ENCODE results near the gene JAM3.
"Not testable (repeated sequence)": the region's sequence is repeated elsewhere in the genome, so short reads cannot be mapped to it uniquely, and the experiment has no call there.

JAM3 gene

DNA sequence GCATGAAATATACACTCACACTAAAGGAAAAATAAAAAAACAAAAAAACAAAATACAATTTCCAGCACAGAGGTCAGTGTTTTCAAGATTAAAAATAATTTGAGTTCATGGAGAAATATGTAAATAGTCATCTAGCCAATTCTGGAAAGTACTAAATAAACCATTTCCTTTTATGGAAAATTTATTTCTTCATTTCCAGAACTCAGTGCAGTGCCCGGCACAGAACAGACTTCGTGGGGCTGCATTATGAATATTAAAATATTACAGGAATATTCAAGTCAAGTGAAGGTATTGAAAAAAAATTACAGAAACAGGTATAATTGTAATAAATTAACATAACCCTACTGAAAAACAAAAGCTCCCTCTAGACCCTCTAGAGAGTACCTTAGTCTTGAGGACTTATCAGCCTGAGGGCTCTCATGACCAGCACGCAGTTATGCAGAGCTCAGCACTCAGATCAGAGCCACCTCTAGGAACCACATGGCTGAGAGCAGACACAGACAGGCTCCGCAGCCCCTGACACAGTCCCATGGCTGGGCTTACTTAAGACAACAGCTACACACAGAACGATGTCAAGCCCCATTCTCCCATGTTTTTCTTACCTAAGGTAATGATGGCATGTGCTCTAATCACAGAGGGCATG lies 109.3 kb downstream of the JAM3 start:
- no peak for DNase-seq (ENCODE audit: low read depth in 1 of 2, low spot score in 1 of 2)
- Histone ChIP-seq H3K27me3 (ENCODE audit: insufficient read depth, poor library complexity, severe bottlenecking) (no peaks in the 10 kb centered on the region), H3K4me3 (replicated peaks; ENCODE audit: insufficient read depth, low read length) (no peak overlapping the region), H3K27ac (replicated peaks) (no peak overlapping the region)
- TF ChIP-seq POLR2AphosphoS5 (IDR thresholded peaks at IDR 0.05; ENCODE audit: low read depth) = no peak

DNA sequence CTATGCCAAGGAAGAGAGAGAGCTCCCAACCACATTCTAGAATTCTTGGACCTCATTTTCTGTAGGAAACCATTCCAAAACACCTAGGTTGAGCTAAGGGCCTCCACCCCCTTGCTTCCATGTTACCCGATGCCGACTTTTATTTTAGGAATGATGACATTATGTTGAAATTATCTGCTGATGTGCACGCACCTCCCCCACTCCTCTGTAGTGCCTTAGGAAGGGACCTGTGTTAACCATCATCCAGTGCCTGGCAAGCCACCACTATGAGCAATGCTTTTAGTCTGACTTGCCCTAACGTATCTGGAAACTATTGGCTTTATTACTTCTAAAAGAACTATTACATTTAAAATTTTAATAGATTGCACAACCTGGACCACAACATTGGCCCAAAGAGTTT lies 112.8 kb downstream of the JAM3 start:
- no peak for DNase-seq (ENCODE audit: low read depth in 1 of 2, low spot score in 1 of 2)
- no peak overlapping the region for H3K4me3 ChIP-seq (replicated peaks; ENCODE audit: insufficient read depth, low read length)
- no peaks in the 10 kb centered on the region for H3K27me3 ChIP-seq (ENCODE audit: insufficient read depth, poor library complexity, severe bottlenecking)
- H3K27ac ChIP-seq (replicated peaks) = no peak overlapping the region
- TF ChIP-seq POLR2AphosphoS5 (IDR thresholded peaks at IDR 0.05; ENCODE audit: low read depth) (no peak), CTCF (IDR thresholded peaks at IDR 0.05; ENCODE audit: insufficient read depth, low read length) (no peak), REST (IDR thresholded peaks at IDR 0.05; ENCODE audit: insufficient replicate concordance, low read depth) (no peak), GABPA (IDR thresholded peaks at IDR 0.05; ENCODE audit: low read depth) (no peak), SPI1 (IDR thresholded peaks at IDR 0.05; ENCODE audit: borderline replicate concordance, low read depth) (no peak)

- not testable (repeated sequence) for H3K27ac ChIP-seq (replicated peaks); H3K27me3 ChIP-seq (ENCODE audit: insufficient read depth, poor library complexity, severe bottlenecking); DNase-seq (ENCODE audit: low read depth in 1 of 2, low spot score in 1 of 2); H3K4me3 ChIP-seq (replicated peaks; ENCODE audit: insufficient read depth, low read length)
Observed at GRCh38 chr11:134188092-134188491, 119.2 kb downstream of the JAM3 start.

DNA sequence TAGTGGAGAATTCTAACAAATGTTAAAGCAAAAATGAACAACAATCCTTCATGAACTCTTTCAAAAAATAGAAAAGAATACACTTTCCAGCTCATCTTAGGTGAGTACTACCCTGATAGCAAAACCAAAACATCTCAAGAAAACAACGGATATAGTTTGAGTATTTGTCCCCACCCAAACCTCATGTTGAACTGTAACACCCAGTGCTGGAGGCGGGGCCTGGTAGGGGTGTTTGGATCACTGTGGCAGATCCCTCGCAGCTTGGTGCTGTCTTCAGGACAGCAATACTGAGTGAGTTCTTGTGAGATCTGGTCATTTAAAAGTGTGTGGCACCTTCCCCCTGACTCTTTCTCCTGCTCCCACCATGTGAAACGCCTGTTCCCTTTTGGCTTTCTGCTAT lies 127.9 kb downstream of the JAM3 start:
- TF ChIP-seq POLR2AphosphoS5 (IDR thresholded peaks at IDR 0.05; ENCODE audit: low read depth) = no peak
- Histone ChIP-seq H3K4me3 (replicated peaks; ENCODE audit: insufficient read depth, low read length) (no peak overlapping the region), H3K27ac (replicated peaks) (no peak overlapping the region), H3K27me3 (ENCODE audit: insufficient read depth, poor library complexity, severe bottlenecking) (no peaks in the 10 kb centered on the region)
- DNase-seq (ENCODE audit: low read depth in 1 of 2, low spot score in 1 of 2) = no peak

- Histone ChIP-seq H3K27me3 (ENCODE audit: insufficient read depth, poor library complexity, severe bottlenecking) (no peaks in the 10 kb centered on the region), H3K27ac (replicated peaks) (no peak overlapping the region), H3K4me3 (replicated peaks; ENCODE audit: insufficient read depth, low read length) (no peak overlapping the region)
- DNase-seq (ENCODE audit: low read depth in 1 of 2, low spot score in 1 of 2) = no peak
- TF ChIP-seq GABPA (IDR thresholded peaks at IDR 0.05; ENCODE audit: low read depth) (no peak), CTCF (IDR thresholded peaks at IDR 0.05; ENCODE audit: insufficient read depth, low read length) (no peak), REST (IDR thresholded peaks at IDR 0.05; ENCODE audit: insufficient replicate concordance, low read depth) (no peak), SPI1 (IDR thresholded peaks at IDR 0.05; ENCODE audit: borderline replicate concordance, low read depth) (no peak), POLR2AphosphoS5 (IDR thresholded peaks at IDR 0.05; ENCODE audit: low read depth) (no peak)
Observed at GRCh38 chr11:134199531-134199930, 130.7 kb downstream of the JAM3 start.
